Tongue (tissue), 2 donors: Measurements from ENCODE around the gene PBX3. TPM values are rescaled to one million over a fixed set of nuclear protein-coding genes. Genes with fewer than 3 reads are reported as not detected.

Experiments
- DNase-seq: peaks from one replicate; pipeline ENCODE4 v3.0.0-alpha.2; 2015
- total RNA-seq: library from RNA; depleted of rRNA; stranded (reverse); fragments of >200 nt; gene quantifications from one replicate; pipeline ENCODE4 v1.2.3, GENCODE V29; 2014

Gene PBX3
- total RNA-seq, 1 donor from 2014 or later = 33.1 TPM

- DNase-seq = no peak
Measured at GRCh38 chr9:125878164-125878631, 131.0 kb downstream of the PBX3 start.

DNA sequence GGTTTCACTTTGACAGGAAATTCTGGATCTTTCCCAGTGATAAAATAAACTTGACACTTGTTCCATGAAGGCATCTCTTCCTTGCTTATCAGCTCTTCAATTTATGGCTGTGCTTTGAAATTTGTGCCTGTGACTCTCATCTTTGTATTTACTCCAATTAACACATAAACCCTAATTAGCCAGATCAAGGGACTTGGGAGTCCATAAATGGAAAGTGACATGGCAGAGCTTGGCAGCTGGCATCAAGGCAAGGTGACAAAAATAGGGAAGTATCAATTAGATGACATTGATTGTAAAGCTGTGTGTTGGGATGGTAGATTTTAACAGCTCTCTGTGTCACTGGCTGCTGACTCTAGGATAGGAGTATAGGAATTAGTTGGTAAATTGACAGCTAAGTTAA is 133.9 kb downstream of the PBX3 start:
- no peak for DNase-seq

GRCh38 chr9:125883565-125884217 is 136.5 kb downstream of the PBX3 start:
- DNase-seq = peak; percentile 20

GRCh38 chr9:125884218-125884595 is 137.0 kb downstream of the PBX3 start:
- DNase-seq = no peak

DNA sequence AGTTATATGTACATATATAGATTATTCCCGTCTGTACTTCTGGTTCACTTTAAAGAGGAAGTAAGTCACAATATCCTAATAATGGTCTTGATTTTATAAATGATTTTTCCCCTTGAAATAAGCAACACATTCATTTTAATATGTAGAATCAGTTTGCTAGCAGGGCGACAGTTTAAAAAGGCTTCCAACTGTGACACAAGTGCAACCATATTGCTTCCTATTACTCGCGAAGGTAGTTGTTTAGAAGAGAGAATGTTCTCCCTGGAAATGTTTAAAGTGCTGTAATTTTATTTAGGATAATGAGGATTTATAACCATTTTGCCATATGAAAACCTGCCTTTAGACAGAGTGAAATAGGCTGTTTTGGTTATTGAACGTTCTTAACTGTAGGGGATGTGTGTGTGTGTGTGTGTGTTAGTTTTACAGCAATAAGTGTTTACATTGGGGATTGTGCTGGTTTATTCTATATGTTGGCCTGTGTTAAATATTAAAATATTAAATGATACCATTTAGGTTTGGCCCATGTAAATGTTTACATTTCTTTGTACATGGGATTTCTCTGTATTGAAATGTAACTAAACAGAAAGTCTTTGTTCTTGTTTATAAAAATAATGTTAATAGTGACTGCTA is 138.3 kb downstream of the PBX3 start:
- DNase-seq = no peak

GRCh38 chr9:125886365-125886764 is 139.2 kb downstream of the PBX3 start:
- DNase-seq = no peak

- DNase-seq = no peak
Measured at GRCh38 chr9:125887172-125887571, 140.0 kb downstream of the PBX3 start.

DNA sequence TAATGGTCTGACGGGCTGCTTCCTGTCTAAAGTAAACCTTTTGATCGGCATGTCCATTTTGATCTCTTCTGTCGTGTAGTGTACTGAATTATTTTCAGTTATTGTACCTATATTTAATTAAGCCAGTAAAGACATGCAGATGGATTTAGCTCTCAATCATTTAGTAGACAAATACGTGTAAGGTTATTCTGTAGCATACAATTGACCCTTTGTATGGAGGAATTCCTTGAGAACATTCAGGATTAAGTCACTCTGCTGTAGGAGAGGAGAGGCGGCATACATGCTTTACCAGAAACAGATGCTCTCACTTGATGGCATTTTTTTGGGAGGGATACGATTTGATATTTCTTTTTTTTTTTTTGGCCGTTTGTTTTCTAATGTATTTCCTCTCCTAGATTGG is 141.0 kb downstream of the PBX3 start:
- DNase-seq = no peak

DNA sequence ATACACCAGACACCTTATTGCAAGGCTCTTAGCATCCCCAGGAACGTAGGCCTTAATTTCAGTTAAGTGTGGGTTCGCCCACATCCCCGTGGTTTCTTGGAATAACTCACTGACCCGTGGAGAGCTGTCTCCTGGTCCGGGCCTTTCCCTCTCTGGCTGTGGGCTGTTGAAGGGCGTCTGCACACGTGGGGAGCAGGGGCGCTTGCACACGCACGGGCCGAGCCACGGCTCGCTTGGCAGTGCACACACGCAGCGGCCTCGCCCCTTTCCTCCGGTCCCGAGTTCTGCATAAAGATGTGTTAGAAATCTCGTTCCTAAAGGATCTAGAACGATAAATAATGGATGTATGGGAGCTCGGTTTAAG is 141.9 kb downstream of the PBX3 start:
- no peak for DNase-seq

DNA sequence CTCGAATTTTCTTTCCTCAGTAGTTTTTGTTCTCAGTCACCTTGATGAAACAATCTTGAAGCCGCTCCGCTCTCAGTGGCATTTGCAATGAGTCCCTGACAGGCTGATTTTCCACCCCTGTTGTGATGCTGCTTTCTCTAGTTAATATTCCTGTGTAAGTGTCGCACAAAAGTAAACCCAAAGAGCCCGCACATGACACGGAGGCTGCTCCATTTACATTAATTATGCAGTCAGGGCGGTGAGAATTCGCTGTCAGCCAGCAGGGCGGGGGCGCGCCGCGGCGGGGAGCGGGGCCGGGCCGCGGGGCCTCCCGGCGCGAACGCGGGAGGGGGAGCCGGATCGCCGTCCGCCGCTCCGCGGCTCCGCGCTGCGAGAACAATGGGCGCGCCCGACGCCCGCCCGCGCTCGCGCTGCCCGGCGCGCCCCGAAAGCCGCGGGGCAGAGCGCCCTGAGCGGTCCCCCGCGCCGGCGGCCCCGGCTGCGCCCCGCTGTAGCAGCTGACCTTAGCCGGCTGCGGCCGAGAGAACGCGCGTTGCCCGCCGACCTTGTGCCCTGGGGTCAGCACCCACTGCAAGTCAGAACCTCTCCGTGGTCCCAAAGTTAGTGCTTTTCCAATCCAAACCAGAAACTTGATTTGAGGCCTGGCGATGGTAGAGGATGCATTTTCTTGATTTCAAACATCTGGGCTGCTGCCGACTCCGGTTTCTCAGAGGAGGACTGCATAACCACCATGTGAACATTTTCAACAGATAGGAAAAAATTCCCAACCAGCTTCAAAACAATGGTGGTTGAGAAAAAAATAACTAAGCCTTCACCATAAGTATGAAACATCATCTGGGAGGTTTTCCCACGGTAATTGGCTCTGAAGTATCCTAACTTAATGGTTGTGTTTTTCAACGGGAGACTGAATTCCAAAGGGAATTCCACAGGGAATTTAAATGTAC is 142.6 kb downstream of the PBX3 start:
- peak; percentile 53 for DNase-seq

DNA sequence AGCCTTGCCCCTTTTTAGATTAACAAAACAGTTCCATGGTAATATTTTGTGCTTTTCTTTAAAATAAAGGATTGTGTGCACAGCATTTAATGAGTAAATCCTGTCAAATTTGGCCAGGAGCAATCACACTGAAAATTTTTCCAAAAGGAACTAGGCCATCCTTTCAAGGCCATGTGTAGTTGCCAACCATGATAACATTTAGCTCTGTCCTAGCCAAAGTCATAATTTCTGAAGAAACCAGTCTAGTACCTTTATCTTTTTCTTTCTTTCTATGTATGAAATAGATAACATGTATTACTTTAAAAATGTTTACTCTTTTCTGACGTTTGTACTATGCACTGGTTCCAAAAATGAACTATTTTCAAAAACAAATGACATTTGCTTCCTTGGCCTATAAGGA is 143.7 kb downstream of the PBX3 start:
- no peak for DNase-seq

DNA sequence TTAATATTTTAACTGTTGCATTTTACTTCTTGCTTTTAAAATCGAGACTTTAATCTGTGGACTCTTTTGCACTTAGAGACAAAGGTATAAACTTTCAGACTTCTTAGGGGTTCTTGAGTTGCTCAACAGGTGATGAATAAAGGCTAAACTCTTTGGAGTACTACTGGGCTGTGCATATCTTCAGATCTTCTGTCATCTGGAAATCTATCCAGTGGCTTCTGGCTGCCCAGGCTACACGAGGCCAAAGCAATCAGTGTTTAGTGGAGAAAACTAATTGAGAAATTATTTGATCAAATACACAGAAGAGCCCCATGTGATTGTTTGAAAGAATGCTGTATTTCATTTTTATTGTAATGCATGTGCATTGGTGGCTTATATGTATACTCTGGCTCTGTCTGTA is 146.1 kb downstream of the PBX3 start:
- DNase-seq = no peak

- DNase-seq = no peak
Measured at GRCh38 chr9:125894566-125894965, 147.4 kb downstream of the PBX3 start.

DNA sequence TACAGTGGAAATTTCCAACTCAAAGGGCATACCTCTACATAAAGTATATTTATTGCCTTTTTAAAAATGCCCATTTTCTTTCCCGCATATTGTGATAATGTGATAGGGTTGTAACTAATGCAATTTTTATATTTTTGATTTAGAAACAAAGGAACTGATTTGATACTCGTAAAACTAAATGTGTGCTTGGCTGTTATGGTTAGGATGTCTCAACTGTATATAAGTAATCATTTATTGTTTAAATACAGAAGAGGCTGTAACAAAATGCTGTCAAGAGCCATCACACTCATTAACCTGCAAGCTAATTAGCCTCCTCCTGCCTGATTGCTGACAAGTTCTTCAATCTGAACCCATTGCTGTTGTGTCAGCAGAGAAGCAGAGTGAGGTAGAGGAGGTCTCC is 149.2 kb downstream of the PBX3 start:
- DNase-seq = no peak

DNA sequence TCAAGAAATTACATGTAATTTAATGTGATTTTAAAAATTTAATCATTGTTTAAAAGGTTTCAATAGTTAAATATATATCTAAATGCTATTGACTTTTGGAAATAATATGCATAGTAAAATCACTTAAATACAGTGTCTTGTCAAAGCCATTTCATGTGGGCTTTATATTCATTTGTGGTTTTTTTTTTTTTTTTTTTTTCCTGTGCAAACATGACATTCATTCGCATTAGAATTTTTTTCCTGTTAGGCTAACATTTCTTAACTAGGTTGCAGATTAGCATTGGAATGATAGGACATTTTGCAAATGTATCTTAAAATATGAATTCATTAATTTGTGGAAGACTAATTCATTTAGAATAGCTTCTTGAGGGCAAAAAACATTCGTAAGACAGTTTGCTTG is 149.8 kb downstream of the PBX3 start:
- DNase-seq = no peak

- no peak for DNase-seq
Measured at GRCh38 chr9:125897481-125897880, 150.3 kb downstream of the PBX3 start.

- no peak for DNase-seq
Measured at GRCh38 chr9:125902214-125902613, 155.0 kb downstream of the PBX3 start.

DNA sequence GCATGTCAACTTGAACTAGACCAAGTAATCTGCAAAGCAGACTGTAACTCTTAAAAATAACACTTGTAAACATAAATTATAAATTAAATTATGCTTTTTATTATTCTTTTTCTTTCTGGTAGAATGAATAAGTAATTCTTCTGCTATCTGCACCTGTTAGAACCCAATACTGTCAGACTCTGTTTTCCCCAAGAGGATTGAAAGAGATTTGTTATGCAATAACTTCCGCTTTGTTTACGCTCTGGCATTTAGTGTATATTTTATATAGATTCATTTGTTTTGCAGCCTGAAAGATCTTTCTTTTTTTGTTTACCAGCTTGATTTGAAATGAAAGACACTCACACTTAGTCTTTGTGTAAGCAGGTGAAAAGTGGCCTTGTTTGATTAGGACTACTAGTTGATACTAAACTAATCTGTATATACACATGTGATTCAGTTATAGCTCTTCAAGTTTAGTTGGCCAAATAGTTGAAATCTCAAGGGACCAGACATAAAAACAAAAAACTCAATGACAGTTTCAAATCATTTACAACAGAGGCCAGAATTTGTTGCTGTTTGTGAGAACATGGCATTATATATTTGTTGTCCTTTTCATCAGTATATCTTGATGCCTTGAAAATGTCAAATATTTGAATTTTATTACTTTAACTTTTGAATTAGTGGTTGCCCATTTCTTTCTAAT is 155.8 kb downstream of the PBX3 start:
- no peak for DNase-seq

DNA sequence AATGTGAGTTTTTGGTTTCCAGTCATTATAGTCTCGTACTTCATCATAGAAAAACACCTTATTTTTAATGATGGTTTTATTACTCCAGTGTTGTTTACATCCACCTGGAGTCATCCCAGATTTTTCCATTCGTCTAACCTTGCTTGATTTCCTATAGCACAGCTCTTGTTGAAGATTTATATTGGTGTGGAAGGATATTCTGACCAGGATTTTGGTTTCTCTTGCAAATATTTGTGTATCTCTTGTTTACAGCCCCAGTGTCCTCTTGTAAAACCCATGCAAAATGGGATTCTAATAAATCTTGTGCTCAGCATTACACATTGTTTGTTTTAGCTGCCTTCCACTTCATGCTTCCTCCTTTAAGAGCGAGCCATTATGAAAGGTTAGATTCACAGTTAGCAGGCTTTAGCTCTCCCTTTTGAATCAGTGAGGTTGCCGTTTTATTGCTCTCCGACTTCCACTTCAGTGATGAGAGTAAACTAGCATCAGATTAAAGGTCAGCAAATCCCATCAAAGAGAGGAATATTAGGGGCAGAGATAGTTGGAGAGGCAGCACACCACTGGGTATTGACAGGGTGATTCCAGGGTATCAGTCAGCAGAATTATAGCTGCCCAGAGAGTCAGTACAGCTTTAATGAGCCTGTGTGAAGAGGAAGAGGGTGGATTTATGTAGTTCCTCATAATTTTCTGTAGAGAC is 157.1 kb downstream of the PBX3 start:
- no peak for DNase-seq

DNA sequence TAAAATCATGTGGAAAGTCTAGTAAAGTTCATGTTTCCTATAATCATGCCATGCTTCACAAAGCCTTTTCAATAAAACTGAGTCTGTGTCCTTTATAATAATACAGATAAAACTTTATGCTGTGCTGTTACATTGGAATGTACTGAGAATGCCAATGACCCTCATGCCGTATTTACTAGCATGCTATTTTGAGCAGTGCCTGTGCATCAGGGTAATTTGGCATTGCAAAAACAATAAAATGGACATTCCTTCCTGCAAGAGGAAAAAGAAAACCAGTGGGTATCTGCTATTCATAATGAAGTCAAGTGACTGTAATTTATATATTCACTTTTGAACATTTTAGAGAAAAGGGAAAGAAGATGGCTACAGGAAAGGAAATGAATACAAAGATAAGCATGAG is 159.0 kb downstream of the PBX3 start:
- DNase-seq = no peak

- DNase-seq = no peak
Measured at GRCh38 chr9:125906893-125907292, 159.7 kb downstream of the PBX3 start.

DNA sequence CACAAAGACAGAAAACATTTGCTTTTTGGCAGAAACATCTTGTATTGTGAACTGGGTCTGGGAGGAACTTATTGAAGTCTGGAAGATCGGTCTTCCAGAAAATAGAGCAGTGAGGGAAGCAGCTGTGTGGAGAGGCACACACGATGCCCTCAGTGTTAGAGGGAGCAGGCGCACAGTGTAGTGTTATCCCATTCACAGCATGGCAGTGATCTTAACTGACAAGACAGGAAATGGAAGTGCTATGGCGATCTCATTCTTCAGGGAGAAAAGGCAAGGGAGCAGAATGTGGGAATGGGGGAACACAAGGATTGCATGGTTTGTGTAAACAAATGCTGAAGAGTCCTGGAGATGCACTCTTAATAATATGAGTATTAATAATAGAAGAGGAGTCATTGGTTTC is 161.0 kb downstream of the PBX3 start:
- DNase-seq = no peak
